Measurements from ENCODE around the gene GATM.

GATM gene

DNA sequence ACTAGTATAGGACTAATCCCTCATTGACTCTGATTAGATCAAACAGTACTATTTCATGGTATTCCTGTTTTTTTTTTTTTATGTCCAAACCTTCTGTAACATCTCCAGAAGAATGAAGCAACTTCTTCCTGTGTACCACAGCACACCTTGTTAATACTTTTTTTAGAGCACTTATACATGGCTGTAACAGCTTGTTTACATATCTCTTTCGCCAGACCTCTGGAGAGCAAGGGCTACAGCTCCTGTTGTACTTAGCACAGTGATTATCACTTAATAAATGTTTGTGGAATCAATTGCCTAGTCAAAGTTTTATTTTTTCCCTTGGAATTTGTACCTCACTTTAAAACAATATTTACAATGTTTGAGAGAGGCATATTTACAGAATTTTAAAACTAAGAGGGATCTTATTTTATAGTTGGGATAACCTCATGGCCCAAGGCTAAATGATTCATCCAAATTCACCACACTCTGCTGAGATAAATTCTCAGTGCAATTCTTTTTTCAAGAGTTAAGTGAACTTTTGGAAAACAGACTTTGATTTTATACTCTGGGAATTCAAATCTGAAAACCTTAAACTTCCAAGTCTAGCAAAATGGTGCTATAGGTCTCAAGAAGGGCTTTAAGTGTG lies 9.2 kb upstream of the GATM start:
- H3K4me3 ChIP-seq (ENCODE audit: low read depth, low read length): no peak overlapping the region
- TF ChIP-seq, protein P1, sequence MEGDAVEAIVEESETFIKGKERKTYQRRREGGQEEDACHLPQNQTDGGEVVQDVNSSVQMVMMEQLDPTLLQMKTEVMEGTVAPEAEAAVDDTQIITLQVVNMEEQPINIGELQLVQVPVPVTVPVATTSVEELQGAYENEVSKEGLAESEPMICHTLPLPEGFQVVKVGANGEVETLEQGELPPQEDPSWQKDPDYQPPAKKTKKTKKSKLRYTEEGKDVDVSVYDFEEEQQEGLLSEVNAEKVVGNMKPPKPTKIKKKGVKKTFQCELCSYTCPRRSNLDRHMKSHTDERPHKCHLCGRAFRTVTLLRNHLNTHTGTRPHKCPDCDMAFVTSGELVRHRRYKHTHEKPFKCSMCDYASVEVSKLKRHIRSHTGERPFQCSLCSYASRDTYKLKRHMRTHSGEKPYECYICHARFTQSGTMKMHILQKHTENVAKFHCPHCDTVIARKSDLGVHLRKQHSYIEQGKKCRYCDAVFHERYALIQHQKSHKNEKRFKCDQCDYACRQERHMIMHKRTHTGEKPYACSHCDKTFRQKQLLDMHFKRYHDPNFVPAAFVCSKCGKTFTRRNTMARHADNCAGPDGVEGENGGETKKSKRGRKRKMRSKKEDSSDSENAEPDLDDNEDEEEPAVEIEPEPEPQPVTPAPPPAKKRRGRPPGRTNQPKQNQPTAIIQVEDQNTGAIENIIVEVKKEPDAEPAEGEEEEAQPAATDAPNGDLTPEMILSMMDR (conservative IDR thresholded peaks at IDR 0.05; ENCODE audit: low read depth, low read length): no peak
- DNase-seq (ENCODE audit: low read depth): no peak

DNA sequence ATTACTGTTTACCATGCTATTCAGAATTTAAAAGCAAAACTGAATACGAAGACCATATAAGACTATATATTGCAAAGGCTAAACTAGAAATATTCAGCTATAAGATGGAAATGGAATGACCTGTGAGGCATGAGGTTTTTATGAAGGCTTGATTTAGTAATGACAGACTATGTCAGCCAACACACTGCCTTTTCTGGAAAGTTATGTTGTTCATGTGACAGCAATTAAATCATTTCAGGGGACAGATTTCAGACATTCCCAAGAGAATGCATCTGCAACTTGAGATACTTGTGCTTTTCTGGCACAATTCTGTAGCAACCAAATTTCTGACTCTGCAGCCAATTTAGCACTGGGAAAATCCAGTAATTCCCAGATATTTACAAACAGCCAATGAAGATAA lies 8.6 kb upstream of the GATM start:
- TF ChIP-seq, protein P1 (conservative IDR thresholded peaks at IDR 0.05; ENCODE audit: low read depth, low read length): no peak
- no peak overlapping the region for H3K4me3 ChIP-seq (ENCODE audit: low read depth, low read length)
- DNase-seq (ENCODE audit: low read depth): no peak

DNA sequence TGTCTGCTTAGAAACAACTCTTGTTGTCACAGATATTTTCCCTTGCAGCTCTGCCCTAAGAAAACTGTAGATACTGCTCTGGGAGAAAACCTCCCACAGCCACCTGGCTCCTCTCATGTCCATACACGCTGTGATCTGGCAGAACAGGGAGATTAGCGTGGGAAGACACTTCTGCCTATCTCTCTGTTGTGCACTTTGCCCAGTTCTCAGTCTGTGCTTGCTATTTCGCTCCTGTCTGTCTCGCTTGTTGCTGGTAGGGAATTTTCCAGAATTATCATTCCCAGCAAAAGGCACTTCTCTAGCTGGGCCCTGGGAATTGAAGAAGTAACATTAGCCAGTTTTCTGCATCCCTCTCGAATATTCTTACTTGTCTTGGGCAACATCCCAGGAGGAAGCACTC lies 8.1 kb upstream of the GATM start:
- no peak for DNase-seq (ENCODE audit: low read depth)
- no peak overlapping the region for H3K4me3 ChIP-seq (ENCODE audit: low read depth, low read length)
- TF ChIP-seq, protein P1 (conservative IDR thresholded peaks at IDR 0.05; ENCODE audit: low read depth, low read length): no peak

DNA sequence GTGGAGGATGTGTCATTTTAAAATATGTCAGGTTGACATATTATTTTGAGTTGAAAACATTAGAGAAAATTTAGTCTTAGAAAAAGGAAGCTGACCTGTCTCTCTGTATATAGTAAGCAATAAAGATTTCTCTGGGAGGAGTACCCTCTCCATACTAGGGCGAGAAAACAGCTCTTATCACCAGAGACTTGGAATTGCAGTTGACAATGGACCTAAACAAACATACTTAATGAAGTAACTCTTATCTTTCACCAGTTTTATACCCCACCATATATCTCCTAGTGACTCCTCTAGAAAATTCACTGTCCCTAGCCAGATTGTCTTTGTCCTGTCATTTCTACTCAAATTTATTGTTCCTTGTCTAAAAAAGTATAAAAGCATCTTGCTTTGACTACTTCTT lies 7.2 kb upstream of the GATM start:
- no peak for DNase-seq (ENCODE audit: low read depth)
- no peak overlapping the region for H3K4me3 ChIP-seq (ENCODE audit: low read depth, low read length)
- TF ChIP-seq, protein P1 (conservative IDR thresholded peaks at IDR 0.05; ENCODE audit: low read depth, low read length): no peak

DNA sequence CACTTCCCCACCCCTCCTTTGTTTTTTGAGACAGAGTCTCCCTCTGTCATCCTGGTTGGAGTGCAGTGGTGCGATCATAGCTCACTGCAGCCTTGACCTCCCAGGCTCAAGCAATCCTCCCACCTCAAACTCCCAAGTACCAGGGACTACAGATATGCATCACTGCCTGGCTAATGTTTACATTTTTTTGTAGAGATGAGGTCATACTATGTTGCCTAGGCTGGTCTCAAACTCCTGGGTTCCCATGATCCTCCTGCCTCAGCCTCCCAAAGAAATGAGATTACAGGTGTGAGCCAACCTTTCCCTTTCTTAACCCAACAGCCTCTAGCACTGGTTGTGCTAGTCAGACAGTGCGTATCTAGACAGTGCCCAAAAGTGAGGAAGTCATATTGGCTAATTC lies 6.4 kb upstream of the GATM start:
- no peak overlapping the region for H3K4me3 ChIP-seq (ENCODE audit: low read depth, low read length)
- DNase-seq (ENCODE audit: low read depth): no peak
- TF ChIP-seq, protein P1 (conservative IDR thresholded peaks at IDR 0.05; ENCODE audit: low read depth, low read length): no peak

DNA sequence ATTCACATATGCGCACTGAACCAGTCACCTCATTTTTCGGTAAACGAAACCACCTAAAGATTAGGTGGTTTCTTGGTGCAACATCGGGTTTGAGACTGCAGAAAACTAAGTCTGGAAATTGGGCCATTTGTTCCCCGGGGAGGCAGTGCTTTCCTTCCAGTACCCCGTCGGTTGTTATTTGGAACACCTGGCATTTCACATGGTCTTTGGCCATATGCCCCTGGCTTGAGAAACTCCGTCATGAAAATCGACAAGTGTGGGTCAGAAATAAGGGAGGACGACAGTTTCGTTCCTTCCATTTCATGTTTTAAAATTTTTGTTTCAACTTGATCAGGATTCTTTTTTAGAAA lies 544 bp upstream of the GATM start:
- H3K4me3 ChIP-seq (ENCODE audit: low read depth, low read length): no peak overlapping the region
- TF ChIP-seq, protein P1 (conservative IDR thresholded peaks at IDR 0.05; ENCODE audit: low read depth, low read length): no peak
- DNase-seq (ENCODE audit: low read depth): no peak

DNA sequence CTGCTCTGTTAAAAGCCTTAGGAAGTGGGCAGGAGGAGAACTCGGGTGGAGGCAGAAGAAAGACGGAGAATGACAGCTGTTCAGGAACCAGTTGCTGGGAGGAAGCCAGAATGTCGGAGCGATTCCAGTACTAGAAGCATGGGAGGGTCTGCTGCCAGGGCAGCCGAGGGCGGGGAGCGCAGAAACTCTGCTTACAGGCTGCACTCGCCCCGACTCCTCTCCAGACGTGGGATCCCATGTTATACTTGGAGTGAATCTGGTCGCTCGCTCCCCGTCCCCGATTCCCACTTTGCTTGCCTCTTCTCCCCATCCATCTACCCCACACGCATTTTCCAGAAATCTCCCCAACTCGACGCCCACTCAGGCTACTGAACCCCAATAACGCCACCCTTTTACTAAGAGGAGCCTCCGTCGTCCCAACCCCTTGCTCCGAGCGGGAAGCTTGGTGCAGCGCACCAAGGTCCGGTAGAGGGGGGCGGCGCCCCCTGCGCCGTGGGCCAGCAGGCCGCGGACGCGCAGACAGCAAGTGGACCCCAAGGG lies 665 bp downstream of the GATM start:
- peak; percentile 1 for DNase-seq (ENCODE audit: low read depth)
- H3K4me3 ChIP-seq (ENCODE audit: low read depth, low read length): peak overlapping the region; percentile 42
- TF ChIP-seq, protein P1 (conservative IDR thresholded peaks at IDR 0.05; ENCODE audit: low read depth, low read length): no peak

Data from choroid plexus epithelial cell (primary cell).